Ammon's horn (tissue), 1 donor: ENCODE results near the gene CALML3.
"Not testable (repeated sequence)": the region's sequence is repeated elsewhere in the genome, so short reads cannot be mapped to it uniquely, and the experiment has no call there.

Experiments
- DNase-seq: peaks from one replicate; pipeline ENCODE4 v3.0.0-alpha.2; 2016; ENCODE audit warnings: low spot score

The CALML3 gene

GRCh38 chr10:5524641-5525560 lies at the start of gene CALML3:
TSS of gene CALML3 (plus strand) at chr10:5524961. CDS start at chr10:5525086, 125 bp downstream.
- no peak for DNase-seq

- DNase-seq, result not testable (repeated sequence)
These were observed 49.7 kb upstream of the CALML3 start for GRCh38 chr10:5475088-5475487.

- not testable (repeated sequence) for DNase-seq
These were observed 48.6 kb upstream of the CALML3 start for GRCh38 chr10:5475974-5476807.

GRCh38 chr10:5476918-5477525 lies 47.7 kb upstream of the CALML3 start:
- DNase-seq, result no peak

- DNase-seq, result no peak
These were observed 46.6 kb upstream of the CALML3 start for GRCh38 chr10:5477948-5478693.

GRCh38 chr10:5478694-5479305 lies 46.0 kb upstream of the CALML3 start:
- no peak for DNase-seq

GRCh38 chr10:5479481-5480161 lies 45.1 kb upstream of the CALML3 start:
- no peak for DNase-seq

GRCh38 chr10:5480162-5480941 lies 44.4 kb upstream of the CALML3 start:
- DNase-seq, result no peak

- DNase-seq, result no peak
These were observed 43.6 kb upstream of the CALML3 start for GRCh38 chr10:5481121-5481520.

GRCh38 chr10:5482016-5482415 lies 42.7 kb upstream of the CALML3 start:
- no peak for DNase-seq

- DNase-seq, result no peak
These were observed 40.6 kb upstream of the CALML3 start for GRCh38 chr10:5484205-5484604.

GRCh38 chr10:5485290-5485689 lies 39.5 kb upstream of the CALML3 start:
- no peak for DNase-seq

GRCh38 chr10:5485948-5486852 lies 38.6 kb upstream of the CALML3 start:
- DNase-seq, result no peak

GRCh38 chr10:5486853-5487235 lies 37.9 kb upstream of the CALML3 start:
- no peak for DNase-seq

GRCh38 chr10:5488272-5489161 lies 36.2 kb upstream of the CALML3 start:
- DNase-seq, result no peak

- DNase-seq, result no peak
These were observed 34.7 kb upstream of the CALML3 start for GRCh38 chr10:5490032-5490431.

GRCh38 chr10:5490698-5491464 lies 33.9 kb upstream of the CALML3 start:
- no peak for DNase-seq
